HG03565 (cell line): ENCODE data around the gene PPIE.

ENCODE experiments used
- ATAC-seq: cut with Tn5 transposase; IDR thresholded peaks from one replicate; pipeline ENCODE4 v1.9.1; 2021; ENCODE audit warnings: mild to moderate bottlenecking, moderate library complexity; ENCODE audit not compliant: unreplicated experiment

The PPIE gene

DNA sequence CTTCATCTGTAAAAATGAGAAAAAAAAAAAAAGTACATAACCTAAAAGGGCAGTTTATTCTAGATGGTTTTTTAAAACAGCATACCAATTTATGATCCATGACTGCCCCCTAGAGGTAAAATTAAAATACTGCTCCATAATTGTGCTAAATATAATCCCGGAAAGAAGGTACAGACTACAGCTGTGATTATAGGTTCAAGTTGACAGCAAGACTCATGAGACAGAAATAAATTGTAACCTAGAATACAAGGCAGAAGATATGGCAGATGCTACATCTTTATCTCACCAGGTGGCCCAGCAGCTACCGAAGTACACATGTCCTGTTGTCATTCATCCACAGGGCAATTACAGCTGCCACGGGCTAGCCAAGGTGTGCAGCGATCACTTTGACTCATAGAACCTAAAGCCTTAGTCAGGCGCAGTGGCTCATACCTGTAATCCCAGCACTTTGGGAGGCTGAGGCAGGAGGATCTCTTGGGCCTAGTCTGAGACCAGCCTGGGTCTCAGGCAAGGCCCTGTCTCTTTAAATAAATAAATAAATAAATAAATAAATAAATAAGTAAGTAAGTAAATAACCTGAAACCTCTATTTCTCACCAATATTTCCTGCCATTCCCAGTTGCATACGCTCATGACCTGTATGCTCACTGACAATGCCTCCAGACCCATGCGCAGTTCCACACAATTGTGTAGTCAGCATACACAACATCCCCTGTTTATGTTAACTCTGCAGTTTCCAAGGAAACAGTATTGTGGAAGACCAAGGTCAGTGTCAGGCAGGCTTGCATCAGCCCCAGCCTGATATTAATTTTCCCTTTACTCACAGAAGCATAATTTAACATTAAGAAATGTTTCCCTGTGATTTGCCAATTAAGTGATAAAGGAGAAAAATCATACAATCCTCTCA is 18.3 kb upstream of the PPIE start:
- no peak for ATAC-seq

- no peak for ATAC-seq
Measured at GRCh38 chr1:39721664-39722063, 17.0 kb upstream of the PPIE start.

- no peak for ATAC-seq
Measured at GRCh38 chr1:39722495-39722894, 16.2 kb upstream of the PPIE start.

DNA sequence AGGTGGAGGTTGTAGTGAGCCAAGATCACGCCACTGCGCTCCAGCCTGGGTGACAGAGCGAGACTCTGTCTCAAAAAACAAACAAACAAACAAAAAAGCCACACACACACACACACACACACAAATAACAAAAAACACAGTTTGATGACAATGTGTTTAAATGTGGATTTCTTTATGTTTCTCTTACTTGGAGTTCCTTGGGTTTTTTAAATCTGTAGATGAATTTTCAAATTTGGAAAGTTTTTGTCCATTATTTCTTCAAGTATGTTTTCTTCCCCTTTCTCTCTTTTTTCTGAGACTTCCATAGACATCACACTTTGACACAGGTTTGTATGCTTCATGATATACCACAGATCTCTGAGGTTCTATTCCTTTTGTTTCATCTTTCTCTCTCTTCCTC is 12.1 kb upstream of the PPIE start:
- no peak for ATAC-seq

DNA sequence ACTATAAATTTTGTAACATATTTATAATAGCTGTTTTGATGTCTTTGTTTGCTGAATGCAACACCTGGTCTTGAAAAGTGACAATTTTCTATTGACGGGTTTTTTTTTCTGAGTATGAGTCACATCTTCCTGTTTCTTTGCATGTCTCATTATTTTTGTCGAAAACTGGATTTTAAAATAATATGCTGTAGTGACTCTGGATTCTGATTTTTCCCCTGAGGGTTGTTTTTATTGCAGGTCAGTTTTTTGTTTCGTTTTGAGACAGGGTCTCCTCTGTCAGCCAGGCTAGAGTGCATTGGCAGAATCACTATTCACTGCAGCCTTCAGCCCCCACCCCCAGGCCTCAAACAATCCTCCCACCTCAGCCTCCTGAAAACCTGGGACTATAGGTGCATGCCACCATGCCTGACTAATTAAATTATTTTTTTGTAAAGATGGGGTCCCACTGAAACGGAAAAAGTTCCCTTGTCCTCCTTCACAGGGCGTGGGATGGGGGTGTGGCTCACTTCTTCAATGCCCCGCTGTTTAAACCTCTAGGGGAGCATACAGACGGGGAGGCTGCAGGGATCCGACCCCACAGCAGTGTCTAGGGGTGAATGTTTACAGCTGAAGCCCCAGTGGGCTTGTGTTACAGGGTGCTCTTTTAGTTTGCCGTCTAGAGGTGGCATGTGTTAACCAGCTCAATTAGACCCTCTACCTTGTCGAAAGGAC is 11.3 kb upstream of the PPIE start:
- no peak for ATAC-seq

- ATAC-seq: no peak
Measured at GRCh38 chr1:39727932-39728317, 10.8 kb upstream of the PPIE start.

DNA sequence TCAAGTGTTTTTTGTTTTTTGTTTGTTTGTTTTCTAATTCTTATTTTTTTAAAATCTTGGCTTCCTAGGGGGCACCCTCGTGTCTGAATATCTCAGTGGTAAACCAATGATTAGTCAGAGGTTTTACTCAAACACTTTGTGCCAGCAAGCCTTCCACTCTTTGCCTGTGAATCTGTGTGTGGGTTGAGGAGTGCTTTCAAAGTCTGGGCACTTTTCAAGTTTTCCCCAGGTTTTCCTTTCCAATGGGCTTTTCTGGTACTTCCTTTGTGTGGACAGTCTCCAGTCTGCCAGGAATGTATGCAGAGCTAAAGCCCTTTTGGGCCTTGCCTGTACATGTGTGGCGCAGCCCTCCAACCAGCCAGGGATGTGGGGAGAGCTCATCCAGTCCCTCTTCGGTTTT is 9.7 kb upstream of the PPIE start:
- ATAC-seq: no peak

- no peak for ATAC-seq
Measured at GRCh38 chr1:39729842-39730241, 8.8 kb upstream of the PPIE start.

GRCh38 chr1:39732730-39733129 is 6.0 kb upstream of the PPIE start:
- ATAC-seq: no peak

GRCh38 chr1:39733161-39733560 is 5.5 kb upstream of the PPIE start:
- no peak for ATAC-seq

- ATAC-seq: no peak
Measured at GRCh38 chr1:39735731-39736130, 3.0 kb upstream of the PPIE start.

- no peak for ATAC-seq
Measured at GRCh38 chr1:39737546-39738169, 1.0 kb upstream of the PPIE start.

DNA sequence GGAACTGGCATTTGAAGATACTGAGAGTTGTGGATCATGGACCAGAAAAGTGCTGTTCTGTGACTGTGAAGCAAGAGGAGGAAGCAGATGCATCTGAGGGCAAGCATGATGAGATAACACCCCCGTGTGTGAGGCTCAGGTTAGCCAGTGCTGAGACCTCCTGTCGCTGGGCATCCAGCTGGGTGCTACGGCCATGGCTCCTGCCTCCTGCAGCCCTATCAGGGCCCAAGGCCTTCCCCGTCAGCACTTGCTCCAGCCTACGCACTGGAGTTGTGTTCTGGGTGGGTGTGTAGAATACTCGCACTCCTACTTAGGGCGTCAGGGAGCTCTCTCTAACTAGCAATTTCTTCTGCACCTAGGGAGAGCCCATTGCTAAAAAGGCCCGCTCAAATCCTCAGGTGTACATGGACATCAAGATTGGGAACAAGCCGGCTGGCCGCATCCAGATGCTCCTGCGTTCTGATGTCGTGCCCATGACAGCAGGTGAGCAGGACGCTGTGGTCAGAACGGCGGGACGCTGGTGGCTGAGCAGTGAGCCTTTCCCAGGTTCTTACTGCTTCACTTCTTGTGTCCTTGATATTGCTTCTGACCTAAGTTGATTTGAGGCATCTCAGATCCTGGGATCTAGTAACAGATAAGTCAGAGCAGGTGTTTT is 6.5 kb downstream of the PPIE start:
- no peak for ATAC-seq

GRCh38 chr1:39751595-39751994 is 12.9 kb downstream of the PPIE start:
- no peak for ATAC-seq

DNA sequence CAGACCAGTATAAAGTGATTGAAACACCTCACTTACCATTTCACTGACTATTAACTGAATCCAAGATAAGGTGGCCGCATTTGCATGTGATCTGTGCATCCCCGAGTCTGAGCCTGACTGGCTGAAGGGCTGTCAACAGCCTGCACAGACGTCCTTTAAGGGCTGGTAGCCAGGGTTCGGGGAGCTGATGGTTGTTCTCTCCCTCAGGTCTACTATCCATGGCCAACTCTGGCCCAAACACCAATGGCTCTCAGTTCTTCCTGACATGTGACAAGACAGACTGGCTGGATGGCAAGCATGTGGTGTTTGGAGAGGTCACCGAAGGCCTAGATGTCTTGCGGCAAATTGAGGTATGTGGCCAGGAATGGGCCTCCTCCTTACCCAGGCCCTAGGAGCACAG is 14.0 kb downstream of the PPIE start:
- ATAC-seq: no peak

GRCh38 chr1:39753132-39754025 is 14.7 kb downstream of the PPIE start:
- no peak for ATAC-seq

DNA sequence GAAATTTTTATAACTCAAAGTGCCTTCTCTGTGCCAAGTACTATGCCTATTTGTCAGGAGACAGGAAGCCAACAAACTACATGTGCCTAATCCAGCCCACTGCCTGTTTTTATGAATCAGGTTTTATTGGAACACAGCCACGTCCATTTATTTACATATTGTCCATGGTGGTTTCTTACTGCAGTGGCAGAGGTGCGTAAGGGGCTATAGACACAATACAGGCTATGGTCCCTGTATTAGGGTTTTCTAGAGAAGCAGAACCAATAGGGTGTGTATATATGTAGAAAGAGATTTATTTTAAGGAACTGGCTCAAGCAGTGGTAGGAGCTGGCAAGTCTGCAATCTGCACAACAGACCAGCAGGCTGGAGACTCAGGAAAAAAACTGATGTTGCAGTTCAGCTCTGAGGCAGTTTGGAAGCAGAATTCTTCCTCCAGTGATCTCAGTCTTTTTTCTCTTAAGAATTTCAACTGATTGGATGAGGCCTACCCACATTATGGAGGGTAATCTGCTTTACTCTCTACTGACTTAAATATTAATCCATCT is 15.4 kb downstream of the PPIE start:
- no peak for ATAC-seq

DNA sequence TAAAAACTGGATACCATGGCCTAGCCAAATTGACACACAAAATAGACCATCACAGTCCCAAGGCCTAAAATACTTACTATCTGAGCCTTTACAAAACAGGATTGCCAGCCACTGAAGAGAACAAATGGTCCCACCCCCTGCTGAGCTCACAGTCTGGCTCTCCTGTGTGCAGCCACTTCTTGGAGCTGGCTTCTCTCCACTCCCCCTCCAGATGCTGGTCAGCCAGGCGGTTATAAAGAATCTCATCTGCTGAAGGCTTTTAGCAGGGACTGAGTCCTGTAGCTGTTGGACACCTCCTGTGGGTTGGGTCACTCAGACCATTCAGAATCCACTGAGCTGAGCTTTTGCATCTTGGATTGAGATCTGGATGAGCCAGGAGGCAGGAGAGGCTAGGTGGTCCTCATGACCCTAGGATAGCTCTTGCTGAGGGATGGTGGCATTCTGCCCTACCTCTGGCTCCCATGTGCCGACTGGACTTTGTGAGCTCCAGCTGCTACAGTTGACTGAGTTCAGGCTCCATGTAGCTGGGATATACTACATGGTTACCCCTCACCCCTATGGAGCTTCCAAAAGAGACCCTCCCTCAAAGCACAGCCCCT is 16.3 kb downstream of the PPIE start:
- no peak for ATAC-seq

- ATAC-seq: no peak
Measured at GRCh38 chr1:39755965-39756659, 17.4 kb downstream of the PPIE start.
